ENCODE results near the gene LINGO1.
A peak's percentile ranks its signal among the peaks of the same experiment; 100 is the strongest.

The LINGO1 gene

GRCh38 chr15:77622934-77623754 is 9.6 kb downstream of the LINGO1 start:
- no peak overlapping the region for H3K4me3 ChIP-seq (ENCODE audit: low read length)
- peak overlapping the region; percentile 53 for H3K9ac ChIP-seq (ENCODE audit: low read depth, low read length)
- WGBS, result 16% methylated on average over 13 of the region's 18 CpGs
- peak overlapping the region; percentile 86 for H3K27ac ChIP-seq (ENCODE audit: low read depth, low read length)
- H3K4me1 ChIP-seq (ENCODE audit: insufficient read depth, low read length), result peaks cover 42% of the 10 kb centered on the region
- H3K27me3 ChIP-seq (ENCODE audit: insufficient read depth, low read length), result no peaks in the 10 kb centered on the region
- H3K36me3 ChIP-seq (ENCODE audit: insufficient read depth, low read length), result peaks cover 4% of the 10 kb centered on the region; the same call in 1 of the 2 replicates
- H3K9me3 ChIP-seq (ENCODE audit: insufficient read depth, low read depth, low read length), result no peaks in the 10 kb centered on the region

DNA sequence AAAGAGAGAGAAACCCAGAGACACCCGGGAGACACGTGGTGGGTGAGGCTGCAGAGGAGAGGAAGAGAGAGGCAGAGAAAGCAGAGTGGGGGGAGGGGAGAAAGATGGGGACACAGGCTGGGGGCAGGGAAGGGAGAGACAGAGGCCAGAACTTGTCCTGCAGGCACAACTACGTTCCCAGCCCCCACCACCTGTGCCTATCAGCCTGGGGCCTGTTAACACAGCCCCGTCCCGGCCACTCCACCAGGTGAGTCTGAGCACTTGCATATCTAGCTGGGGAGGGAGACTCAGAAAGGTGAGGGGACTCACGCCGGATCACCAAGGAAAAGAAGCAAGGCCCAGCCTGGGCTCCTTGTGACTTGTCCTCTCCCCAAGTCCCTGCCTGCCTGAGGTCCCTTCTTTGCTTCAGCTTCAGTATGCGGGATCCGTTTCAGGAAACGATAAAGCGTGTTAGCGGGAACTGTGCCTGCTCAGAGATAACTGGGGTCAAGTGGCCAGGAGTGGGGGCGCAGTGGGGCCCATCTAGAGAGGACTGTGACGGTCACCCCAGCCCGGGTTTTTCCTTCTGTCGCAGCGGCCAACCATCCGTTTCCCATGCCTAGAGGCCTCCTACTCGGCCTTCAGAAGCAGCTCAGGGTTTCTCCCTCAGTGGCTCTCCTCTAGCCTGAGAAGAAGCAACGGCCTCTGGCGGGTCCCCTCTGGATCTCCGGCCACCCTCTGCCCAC is 10.3 kb downstream of the LINGO1 start:
- peaks cover 4% of the 10 kb centered on the region; the same call in 1 of the 2 replicates for H3K36me3 ChIP-seq (ENCODE audit: insufficient read depth, low read length)
- no peak overlapping the region for H3K4me3 ChIP-seq (ENCODE audit: low read length)
- no peaks in the 10 kb centered on the region for H3K27me3 ChIP-seq (ENCODE audit: insufficient read depth, low read length)
- 42% methylated on average over 22 of the region's 22 CpGs for WGBS
- peak overlapping the region; percentile 53 for H3K9ac ChIP-seq (ENCODE audit: low read depth, low read length)
- peak overlapping the region; percentile 86 for H3K27ac ChIP-seq (ENCODE audit: low read depth, low read length)
- peaks cover 37% of the 10 kb centered on the region for H3K4me1 ChIP-seq (ENCODE audit: insufficient read depth, low read length)
- H3K9me3 ChIP-seq (ENCODE audit: insufficient read depth, low read depth, low read length), result no peaks in the 10 kb centered on the region

- H3K4me1 ChIP-seq (ENCODE audit: insufficient read depth, low read length), result peaks cover 32% of the 10 kb centered on the region
- H3K36me3 ChIP-seq (ENCODE audit: insufficient read depth, low read length), result peaks cover 4% of the 10 kb centered on the region; the same call in 1 of the 2 replicates
- H3K27me3 ChIP-seq (ENCODE audit: insufficient read depth, low read length), result no peaks in the 10 kb centered on the region
- peak overlapping the region; percentile 37 for H3K9ac ChIP-seq (ENCODE audit: low read depth, low read length)
- H3K4me3 ChIP-seq (ENCODE audit: low read length), result no peak overlapping the region
- WGBS, result 87% methylated on average over 16 of the region's 16 CpGs
- no peaks in the 10 kb centered on the region for H3K9me3 ChIP-seq (ENCODE audit: insufficient read depth, low read depth, low read length)
- peak overlapping the region; percentile 32; the same call in 1 of the 2 replicates for H3K27ac ChIP-seq (ENCODE audit: low read depth, low read length)
Observed at GRCh38 chr15:77621847-77622208, 10.9 kb downstream of the LINGO1 start.

- no peak overlapping the region for H3K27ac ChIP-seq (ENCODE audit: low read depth, low read length)
- peaks cover 4% of the 10 kb centered on the region; the same call in 1 of the 2 replicates for H3K36me3 ChIP-seq (ENCODE audit: insufficient read depth, low read length)
- H3K4me3 ChIP-seq (ENCODE audit: low read length), result no peak overlapping the region
- 89% methylated on average over 4 of the region's 4 CpGs for WGBS
- no peaks in the 10 kb centered on the region for H3K27me3 ChIP-seq (ENCODE audit: insufficient read depth, low read length)
- no peaks in the 10 kb centered on the region for H3K9me3 ChIP-seq (ENCODE audit: insufficient read depth, low read depth, low read length)
- H3K4me1 ChIP-seq (ENCODE audit: insufficient read depth, low read length), result peaks cover 32% of the 10 kb centered on the region
- no peak overlapping the region for H3K9ac ChIP-seq (ENCODE audit: low read depth, low read length)
Observed at GRCh38 chr15:77620960-77621647, 11.6 kb downstream of the LINGO1 start.

GRCh38 chr15:77620297-77620696 is 12.4 kb downstream of the LINGO1 start:
- no peak overlapping the region for H3K27ac ChIP-seq (ENCODE audit: low read depth, low read length)
- 73% methylated on average over 7 of the region's 7 CpGs for WGBS
- peaks cover 7% of the 10 kb centered on the region; the same call in 1 of the 2 replicates for H3K36me3 ChIP-seq (ENCODE audit: insufficient read depth, low read length)
- no peak overlapping the region for H3K4me3 ChIP-seq (ENCODE audit: low read length)
- H3K9me3 ChIP-seq (ENCODE audit: insufficient read depth, low read depth, low read length), result no peaks in the 10 kb centered on the region
- H3K9ac ChIP-seq (ENCODE audit: low read depth, low read length), result no peak overlapping the region
- peaks cover 32% of the 10 kb centered on the region for H3K4me1 ChIP-seq (ENCODE audit: insufficient read depth, low read length)
- no peaks in the 10 kb centered on the region for H3K27me3 ChIP-seq (ENCODE audit: insufficient read depth, low read length)

DNA sequence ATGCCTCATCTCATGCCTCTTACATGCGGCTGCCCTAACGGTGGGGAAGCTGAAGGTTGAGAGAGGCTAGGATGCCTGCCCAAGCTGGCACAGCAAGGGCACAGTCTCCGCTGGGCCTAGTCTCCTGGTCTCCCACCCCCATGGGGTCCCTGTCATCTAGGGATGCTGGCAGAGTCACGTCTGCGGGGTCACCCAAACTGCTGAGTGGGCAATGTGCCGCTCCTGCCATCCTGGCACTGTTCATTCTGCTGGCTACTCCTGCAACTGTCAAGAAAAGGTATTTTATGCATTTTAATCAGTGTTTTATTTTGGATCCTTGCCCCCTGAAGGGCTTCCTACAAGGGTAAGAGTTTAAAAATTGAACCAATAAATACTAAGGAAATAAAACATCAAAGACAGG is 12.8 kb downstream of the LINGO1 start:
- WGBS, result 78% methylated on average over 6 of the region's 6 CpGs
- Histone ChIP-seq H3K27me3 (ENCODE audit: insufficient read depth, low read length) (no peaks in the 10 kb centered on the region), H3K4me3 (ENCODE audit: low read length) (no peak overlapping the region), H3K9ac (ENCODE audit: low read depth, low read length) (no peak overlapping the region), H3K9me3 (ENCODE audit: insufficient read depth, low read depth, low read length) (no peaks in the 10 kb centered on the region), H3K4me1 (ENCODE audit: insufficient read depth, low read length) (peaks cover 28% of the 10 kb centered on the region), H3K36me3 (ENCODE audit: insufficient read depth, low read length) (peaks cover 10% of the 10 kb centered on the region), H3K27ac (ENCODE audit: low read depth, low read length) (no peak overlapping the region)

DNA sequence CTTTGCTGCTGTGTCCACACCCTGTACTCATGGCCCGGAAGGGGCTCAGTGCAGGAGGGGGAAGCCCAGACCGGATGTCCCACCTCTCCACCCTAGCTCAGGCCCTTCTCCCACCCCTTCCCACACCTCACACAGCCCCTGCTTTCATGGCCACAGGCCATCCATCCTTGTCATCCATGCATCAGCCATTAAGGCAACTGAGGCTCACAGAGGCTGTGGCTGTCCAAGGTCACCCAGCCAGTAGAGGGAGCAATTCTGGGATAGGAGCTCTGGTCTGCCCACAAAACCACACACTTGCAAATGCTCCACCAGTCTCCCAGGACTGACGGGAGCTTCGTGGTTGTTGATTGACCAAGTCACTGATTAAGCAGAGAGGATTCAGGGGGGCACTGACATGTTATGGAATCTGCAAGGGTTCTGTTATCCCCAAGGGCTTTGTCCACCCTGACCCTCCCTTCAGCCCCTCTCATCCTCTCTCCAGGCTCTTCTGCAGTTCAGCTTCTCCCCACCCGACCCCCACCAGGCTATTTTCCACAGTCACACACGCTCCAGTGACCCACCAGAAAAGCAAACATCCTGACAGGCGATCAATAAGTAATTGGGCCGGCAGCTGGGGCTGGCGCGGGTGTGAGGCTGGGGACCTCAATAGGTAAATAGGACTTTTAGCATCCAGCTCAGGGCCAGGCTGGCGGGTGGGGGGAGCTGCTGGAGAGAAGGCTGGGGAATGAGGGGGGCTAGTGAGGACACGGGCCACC is 15.1 kb downstream of the LINGO1 start:
- Histone ChIP-seq H3K9me3 (ENCODE audit: insufficient read depth, low read depth, low read length) (no peaks in the 10 kb centered on the region), H3K27ac (ENCODE audit: low read depth, low read length) (no peak overlapping the region), H3K9ac (ENCODE audit: low read depth, low read length) (no peak overlapping the region), H3K27me3 (ENCODE audit: insufficient read depth, low read length) (no peaks in the 10 kb centered on the region), H3K4me3 (ENCODE audit: low read length) (no peak overlapping the region), H3K4me1 (ENCODE audit: insufficient read depth, low read length) (peaks cover 11% of the 10 kb centered on the region), H3K36me3 (ENCODE audit: insufficient read depth, low read length) (peaks cover 20% of the 10 kb centered on the region)
- WGBS, result 89% methylated on average over 12 of the region's 12 CpGs

DNA sequence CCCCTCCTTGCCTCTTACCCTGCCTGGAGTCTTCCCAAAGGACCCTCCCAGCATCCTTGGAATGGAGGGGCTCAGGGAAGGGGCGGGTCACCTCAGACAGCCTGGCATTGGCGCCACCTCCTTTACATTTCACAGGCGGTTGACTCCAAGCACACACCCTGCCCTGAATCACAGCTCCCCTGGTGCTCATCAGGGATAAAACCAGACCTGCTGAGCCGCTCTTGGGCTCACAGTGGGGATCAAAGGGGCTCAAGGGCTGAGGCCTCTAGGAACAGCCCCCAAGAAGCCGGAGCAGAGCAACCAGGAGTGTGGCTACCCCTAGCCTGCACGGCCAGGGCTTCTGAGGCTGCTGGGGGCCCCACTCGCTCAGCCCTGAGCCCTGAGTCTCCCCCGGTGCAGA is 16.6 kb downstream of the LINGO1 start:
- H3K4me1 ChIP-seq (ENCODE audit: insufficient read depth, low read length), result peaks cover 11% of the 10 kb centered on the region
- H3K9me3 ChIP-seq (ENCODE audit: insufficient read depth, low read depth, low read length), result no peaks in the 10 kb centered on the region
- no peaks in the 10 kb centered on the region for H3K27me3 ChIP-seq (ENCODE audit: insufficient read depth, low read length)
- no peak overlapping the region for H3K4me3 ChIP-seq (ENCODE audit: low read length)
- no peak overlapping the region for H3K27ac ChIP-seq (ENCODE audit: low read depth, low read length)
- WGBS, result 74% methylated on average over 8 of the region's 8 CpGs
- H3K9ac ChIP-seq (ENCODE audit: low read depth, low read length), result no peak overlapping the region
- peaks cover 20% of the 10 kb centered on the region for H3K36me3 ChIP-seq (ENCODE audit: insufficient read depth, low read length)

DNA sequence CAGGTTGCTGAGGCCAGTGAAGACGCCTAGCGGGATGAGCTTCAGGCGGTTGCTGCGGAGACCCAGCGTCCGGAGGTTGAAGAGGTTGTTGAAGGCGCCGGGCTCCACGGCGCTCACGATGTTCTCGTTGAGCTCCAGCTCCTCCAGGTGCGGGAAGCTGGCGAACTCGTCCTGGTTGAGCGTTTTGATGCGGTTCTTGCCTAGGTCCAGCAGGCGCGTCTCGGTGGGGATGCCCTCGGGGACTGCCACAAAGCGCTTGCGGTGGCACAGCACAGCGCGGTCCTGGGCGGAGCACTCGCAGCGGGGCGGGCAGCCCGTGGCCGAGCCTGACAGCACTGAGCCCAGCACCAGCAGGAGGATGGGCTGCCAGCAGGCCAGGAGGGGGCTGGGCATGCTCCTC is 17.2 kb downstream of the LINGO1 start:
- WGBS, result 95% methylated on average over 31 of the region's 31 CpGs
- H3K27me3 ChIP-seq (ENCODE audit: insufficient read depth, low read length), result no peaks in the 10 kb centered on the region
- peaks cover 14% of the 10 kb centered on the region for H3K4me1 ChIP-seq (ENCODE audit: insufficient read depth, low read length)
- no peaks in the 10 kb centered on the region for H3K9me3 ChIP-seq (ENCODE audit: insufficient read depth, low read depth, low read length)
- H3K27ac ChIP-seq (ENCODE audit: low read depth, low read length), result no peak overlapping the region
- H3K9ac ChIP-seq (ENCODE audit: low read depth, low read length), result no peak overlapping the region
- H3K36me3 ChIP-seq (ENCODE audit: insufficient read depth, low read length), result peaks cover 20% of the 10 kb centered on the region
- H3K4me3 ChIP-seq (ENCODE audit: low read length), result no peak overlapping the region

GRCh38 chr15:77614251-77614806 is 18.4 kb downstream of the LINGO1 start:
- peaks cover 14% of the 10 kb centered on the region for H3K4me1 ChIP-seq (ENCODE audit: insufficient read depth, low read length)
- 97% methylated on average over 48 of the region's 48 CpGs for WGBS
- H3K4me3 ChIP-seq (ENCODE audit: low read length), result no peak overlapping the region
- peaks cover 20% of the 10 kb centered on the region for H3K36me3 ChIP-seq (ENCODE audit: insufficient read depth, low read length)
- H3K27me3 ChIP-seq (ENCODE audit: insufficient read depth, low read length), result no peaks in the 10 kb centered on the region
- H3K27ac ChIP-seq (ENCODE audit: low read depth, low read length), result no peak overlapping the region
- H3K9ac ChIP-seq (ENCODE audit: low read depth, low read length), result no peak overlapping the region
- H3K9me3 ChIP-seq (ENCODE audit: insufficient read depth, low read depth, low read length), result no peaks in the 10 kb centered on the region

Measured in HUES64 (cell line).